Colon (tissue), 2 donors: Measurements from ENCODE around the gene MAPK6.
"Not testable (repeated sequence)": the region's sequence is repeated elsewhere in the genome, so short reads cannot be mapped to it uniquely, and the experiment has no call there.

Experiments used
- FAIRE-seq: peaks from 2 replicates; lab custom pipeline; 2012; peaks lifted over from hg19 to GRCh38; lab: Jason Lieb, UNC
- donor health status: control.
- donor health status: control.

MAPK6 gene

DNA sequence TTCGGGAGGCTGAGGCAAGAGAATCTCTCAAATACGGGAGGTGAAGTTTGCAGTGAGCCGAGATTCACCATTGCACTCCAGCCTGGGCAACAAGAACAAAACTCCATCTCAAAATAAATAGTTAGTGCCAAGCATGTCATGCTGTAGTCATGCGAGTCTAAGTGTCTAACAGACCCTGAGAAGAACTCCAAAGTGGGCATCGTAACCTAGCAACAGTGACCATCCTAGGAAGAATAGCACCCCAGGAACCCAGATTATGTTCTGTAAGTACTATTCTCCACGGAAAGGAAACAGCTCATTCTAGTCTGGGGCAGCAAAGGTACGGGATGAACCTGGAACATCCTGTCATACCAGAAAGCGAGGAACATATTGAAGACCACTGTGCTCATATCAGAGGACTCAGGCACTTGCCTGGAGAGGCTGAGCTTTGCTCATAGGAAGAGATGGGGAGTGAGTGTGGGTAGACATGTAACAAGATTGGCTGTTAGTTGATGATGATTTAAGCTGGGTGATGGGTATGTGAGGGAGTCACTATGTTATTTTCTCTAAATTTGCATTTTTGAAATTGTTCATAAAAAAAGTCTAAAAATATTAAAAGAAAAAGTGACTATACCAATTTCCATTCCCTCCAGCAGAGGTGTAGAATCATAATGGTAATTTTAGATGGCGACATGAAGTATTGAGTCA lies 61.8 kb downstream of the MAPK6 start:
- FAIRE-seq: no peak

DNA sequence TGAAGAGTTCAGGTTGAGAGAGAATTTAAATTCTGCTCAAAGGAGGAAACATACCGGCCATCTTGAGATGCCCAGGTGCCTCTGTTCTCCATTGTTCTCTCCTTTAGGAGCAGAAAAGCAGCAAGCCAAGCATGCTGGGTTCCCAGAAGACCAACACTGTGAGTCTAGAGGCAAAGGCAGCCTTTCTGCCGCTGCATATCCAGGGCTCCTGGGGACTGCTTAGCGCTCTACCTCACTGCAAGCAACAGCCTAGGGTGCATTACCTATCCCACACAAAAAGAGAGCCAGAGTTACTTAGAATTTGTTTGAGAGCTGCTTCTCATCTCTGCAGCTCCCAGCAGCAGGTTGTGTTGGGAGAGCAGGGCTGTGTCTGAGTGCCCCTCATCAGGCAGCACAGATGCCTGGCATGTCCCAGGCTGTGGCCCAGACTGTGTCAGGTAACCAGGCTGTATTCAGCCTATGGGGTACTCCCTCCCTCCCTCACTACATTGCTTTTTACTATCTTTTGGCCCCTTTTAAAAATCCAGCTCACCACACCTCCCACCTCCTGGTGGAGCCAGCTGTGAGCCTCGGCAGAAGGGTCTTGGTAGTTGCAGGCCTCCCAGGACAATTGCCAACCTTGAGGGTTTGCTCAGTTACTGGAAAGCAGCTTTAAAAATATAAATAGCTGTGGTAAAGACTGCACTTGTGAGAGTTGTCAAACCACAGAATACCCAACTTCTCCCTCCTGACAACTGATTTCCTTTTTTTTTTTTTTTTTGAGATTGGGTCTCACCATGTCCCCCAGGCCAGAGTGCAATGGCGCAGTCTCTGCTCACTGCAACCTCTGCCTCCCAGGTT lies 63.4 kb downstream of the MAPK6 start:
- no peak for FAIRE-seq

- FAIRE-seq: not testable (repeated sequence)
Measured at GRCh38 chr15:52083037-52083359, 64.0 kb downstream of the MAPK6 start.

- no peak for FAIRE-seq
Measured at GRCh38 chr15:52083603-52084002, 64.6 kb downstream of the MAPK6 start.

DNA sequence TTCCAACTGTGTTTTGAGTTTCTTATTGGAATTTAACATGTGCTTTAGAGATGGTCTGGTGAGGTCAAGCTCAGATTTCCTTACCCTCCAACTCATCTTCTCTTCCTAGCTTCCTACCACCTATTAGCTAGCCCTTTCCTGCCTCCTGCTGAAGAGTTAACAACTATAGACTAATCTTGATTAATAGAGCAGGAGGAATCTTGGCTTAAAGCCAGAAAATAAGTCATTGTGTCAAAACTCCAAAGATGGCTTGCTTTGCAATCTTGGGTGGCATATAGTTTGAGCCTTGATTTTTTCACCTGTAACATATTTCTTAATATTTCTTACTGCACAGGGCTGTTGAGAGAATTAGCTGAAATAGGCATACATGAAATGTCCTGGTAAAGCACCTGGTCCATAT lies 66.3 kb downstream of the MAPK6 start:
- FAIRE-seq: no peak

- FAIRE-seq: no peak
Measured at GRCh38 chr15:52086011-52086786, 67.2 kb downstream of the MAPK6 start.

- no peak for FAIRE-seq
Measured at GRCh38 chr15:52090193-52090592, 71.2 kb downstream of the MAPK6 start.

DNA sequence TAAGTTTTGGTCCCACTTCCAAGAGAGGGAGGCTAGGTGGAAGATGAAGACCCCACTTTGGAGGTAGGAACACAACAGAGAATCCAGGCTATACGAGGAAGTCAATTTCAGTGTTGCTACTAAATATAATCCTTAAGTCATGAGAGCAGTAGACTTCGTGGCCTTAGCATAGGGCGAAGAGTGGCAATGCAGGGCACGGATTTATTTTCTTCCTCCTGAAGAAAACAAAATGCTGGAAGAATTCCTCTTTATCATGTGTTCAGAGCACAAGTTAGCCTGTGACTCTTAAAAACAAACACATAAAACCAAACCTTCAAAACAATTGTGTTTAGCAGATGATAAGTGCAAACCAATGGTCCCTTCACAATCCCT lies 74.1 kb downstream of the MAPK6 start:
- FAIRE-seq: no peak

DNA sequence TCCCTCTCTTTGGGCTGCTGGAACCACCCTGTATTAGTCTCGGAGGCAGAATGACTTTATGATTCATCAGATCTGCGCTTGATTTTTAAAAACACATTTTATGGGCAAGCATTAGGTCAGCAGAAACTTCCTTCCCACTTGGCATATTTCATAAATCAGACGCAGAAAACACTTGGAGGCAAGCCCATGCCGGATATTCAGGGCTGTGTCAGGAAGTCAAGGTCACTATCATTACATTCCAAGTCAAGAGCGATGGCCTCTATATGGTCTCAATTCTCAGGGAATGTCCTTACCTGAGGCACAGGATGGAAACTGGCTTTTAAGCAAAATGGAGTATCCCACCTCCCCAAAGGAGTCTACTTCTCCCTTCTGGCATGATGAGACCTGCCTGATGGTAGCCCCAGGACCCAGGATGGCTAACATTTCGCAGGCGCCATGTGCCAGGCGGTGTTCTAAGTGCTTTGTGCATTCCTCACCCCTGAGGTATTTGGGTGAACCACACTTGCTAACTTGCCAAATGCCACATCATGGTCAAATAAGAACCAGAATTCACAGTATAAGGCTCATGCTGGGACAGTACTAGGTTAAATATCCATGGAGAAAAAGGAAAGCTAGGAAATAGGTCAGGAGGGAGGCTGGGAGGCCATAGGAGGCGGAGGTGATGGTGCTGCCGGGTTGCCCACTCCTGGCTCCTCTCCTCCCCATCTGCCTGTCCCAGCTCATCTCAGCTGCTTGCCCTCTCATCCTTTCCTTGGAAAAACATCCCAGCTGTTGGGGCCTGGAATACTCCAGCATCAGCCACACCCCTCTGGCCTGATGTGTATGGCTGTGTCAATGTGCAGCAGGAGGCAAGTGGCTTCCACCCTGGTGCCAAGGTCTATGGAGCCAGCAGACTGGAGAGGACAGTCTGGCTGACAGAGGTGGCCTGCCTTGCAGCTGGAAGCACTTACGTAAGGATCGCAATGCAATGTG lies 74.8 kb downstream of the MAPK6 start:
- FAIRE-seq: no peak

DNA sequence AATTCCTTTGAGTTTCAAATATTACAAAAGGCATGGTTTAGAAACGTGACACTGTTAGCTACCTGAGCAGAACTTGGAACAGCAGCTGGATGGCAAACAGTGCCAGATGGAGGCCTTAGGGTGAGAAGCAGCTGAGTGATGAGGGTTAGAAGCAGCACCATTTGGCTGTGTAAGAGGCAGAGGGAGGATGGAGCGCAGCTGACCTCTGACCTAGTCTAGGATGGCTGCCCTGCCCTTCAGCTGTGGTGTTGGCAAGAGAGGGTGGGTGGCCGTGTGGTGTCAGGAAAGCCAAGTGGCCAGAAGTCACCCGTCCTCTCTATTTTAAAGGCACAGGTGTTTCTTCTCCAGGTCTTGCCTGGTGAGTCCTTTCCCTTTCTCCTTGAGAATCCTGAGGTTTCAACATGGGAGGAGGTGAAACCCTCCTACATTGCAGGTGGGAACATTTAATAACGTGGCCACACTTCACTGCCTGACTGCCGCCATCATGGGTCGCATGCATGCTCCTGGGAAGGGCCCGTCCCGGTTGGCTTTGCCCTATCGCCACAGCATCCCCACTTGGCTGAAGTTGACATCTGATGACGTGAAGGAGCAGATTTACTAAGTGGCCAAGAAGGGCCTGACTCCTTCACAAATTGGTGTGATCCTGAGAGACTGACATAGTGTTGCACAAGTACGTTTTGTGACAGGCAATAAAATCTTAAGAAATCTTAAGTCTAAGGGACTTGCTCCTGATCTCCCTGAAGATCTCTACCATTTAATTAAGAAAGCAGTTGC lies 76.0 kb downstream of the MAPK6 start:
- FAIRE-seq: no peak

DNA sequence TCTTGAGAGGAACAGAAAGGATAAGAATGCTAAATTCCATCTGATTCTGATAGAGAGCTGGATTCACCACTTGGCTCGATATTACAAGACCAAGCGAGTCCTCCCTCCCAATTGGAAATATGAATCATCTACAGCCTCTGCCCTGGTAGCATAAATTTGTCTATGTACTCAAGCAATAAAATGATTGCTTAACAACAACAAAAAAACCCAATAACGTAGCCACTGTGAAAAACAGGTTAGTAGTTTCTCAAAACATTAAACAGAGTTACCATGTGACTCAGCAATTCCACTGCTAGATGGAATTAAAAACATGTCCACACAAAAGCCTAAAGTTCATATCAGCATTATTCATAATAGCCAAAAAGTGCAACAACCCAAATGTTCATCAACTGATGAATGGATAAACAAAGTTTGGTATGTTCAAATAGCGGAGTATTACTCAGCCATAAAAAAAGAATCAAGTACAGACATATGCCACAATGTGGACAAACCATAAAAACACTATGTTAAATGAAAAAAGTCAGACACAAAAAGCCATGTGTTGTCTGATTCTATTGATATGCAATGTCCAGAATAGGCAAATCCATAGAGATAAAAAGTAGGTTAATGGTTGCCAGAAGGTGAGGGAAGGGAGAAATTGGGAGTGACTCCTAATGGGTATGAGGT lies 76.7 kb downstream of the MAPK6 start:
- FAIRE-seq: no peak

- FAIRE-seq: not testable (repeated sequence)
Measured at GRCh38 chr15:52096536-52096935, 77.5 kb downstream of the MAPK6 start.

GRCh38 chr15:52097180-52097579 lies 78.2 kb downstream of the MAPK6 start:
- no peak for FAIRE-seq

DNA sequence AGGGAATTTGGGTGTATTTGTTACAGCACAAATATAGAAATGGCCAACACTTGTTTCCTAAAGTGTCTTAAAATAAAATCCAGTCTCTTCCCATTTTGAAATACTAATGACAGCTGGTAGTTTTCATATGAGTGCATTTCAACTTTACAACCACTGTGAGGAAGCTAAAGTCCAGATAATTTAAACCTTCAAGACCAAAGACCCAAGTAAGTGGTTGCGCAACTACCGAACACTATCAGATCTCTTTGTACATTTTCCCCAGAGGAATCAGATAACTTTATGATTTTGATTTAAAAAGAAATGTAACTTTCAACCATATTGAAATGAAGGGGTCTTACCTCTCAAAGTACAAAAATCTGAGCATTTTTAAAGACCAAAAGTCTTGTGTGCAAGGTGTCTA lies 79.3 kb downstream of the MAPK6 start:
- no peak for FAIRE-seq

DNA sequence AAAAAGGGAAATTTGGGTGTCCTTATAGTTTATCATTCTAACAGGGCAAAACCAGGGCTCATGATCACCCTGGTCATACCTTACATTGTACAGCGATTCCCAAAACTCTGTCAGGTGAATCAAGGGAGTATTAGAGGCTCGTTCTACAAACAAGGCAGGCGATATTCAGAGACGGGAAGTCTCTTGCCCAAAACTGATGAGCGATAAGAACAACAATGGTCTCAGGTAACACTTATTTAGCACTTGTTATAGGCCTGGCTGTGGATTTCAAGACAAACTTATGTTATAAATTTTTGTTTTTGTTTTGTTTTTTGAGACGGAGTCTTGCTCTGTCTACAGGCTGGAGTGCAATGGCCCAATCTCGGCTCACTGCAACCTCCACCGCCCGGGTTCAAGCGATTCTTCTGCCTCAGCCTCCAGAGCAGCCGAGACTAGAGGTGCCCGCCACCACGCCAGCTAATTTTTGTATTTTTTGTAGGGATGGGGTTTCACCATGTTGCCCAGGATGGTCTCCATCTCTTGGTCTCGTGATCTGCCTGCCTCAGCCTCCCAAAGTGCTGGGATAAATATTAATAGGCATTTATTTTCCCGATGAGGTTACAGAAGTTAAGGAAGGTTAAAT lies 80.7 kb downstream of the MAPK6 start:
- FAIRE-seq: no peak

DNA sequence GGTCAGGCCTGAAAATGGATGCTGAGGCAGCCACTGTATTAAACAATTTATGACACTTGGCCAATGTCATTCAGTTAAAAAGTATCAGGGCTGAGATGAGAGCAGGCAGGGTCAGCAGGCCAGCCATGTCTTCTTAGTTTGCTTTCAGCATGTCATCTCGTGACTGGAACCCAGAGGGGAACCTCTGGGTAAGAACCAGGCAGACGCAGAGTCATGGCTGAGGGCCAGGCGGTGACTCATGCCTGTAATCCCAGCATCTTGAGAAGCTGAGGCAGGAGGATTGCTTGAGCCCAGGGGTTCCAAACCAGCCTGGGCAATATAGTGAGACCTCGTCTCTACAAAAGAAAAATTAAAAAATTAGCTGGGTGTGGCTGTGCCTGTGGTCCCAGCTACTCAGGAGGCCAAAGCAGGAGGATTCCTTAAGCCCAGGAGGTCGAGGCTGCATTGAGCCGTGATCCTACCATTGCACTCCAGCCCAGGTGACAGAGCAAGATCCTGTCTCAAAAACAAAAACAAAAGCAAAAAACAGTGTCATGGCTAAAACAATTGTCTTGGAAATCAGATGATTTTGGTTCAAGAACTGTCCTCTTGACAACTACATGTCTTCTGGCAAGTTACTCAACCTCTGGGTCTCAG lies 81.9 kb downstream of the MAPK6 start:
- no peak for FAIRE-seq

GRCh38 chr15:52101542-52102323 lies 82.7 kb downstream of the MAPK6 start:
- FAIRE-seq: no peak

- no peak for FAIRE-seq
Measured at GRCh38 chr15:52102463-52102862, 83.4 kb downstream of the MAPK6 start.
